B cell (primary cell): Measurements from ENCODE around the gene ALDH9A1.

Experiments used
- CTCF ChIP-seq: fragments of 200-600 bp; IDR thresholded peaks from one replicate; pipeline ENCODE4 v1.8.0; 2022; ENCODE audit warnings: antibody characterized with exemption, mild to moderate bottlenecking
- EZH2 ChIP-seq: IDR thresholded peaks from 2 replicates; pipeline ENCODE4 v1.6.1; 2012; ENCODE audit warnings: borderline replicate concordance, low read depth, mild to moderate bottlenecking, moderate library complexity, low read length; ENCODE audit not compliant: insufficient read depth, poor library complexity, severe bottlenecking

GRCh38 chr1:165738794-165739193 is 40.4 kb upstream of the ALDH9A1 start:
- TF ChIP-seq CTCF: no peak
- TF ChIP-seq EZH2: no peak
